ENCODE measurements around the gene SRSF10.
"Not testable (repeated sequence)": the region's sequence is repeated elsewhere in the genome, so short reads cannot be mapped to it uniquely, and the experiment has no call there.

The SRSF10 gene

GRCh38 chr1:23996700-23997229 is 16.6 kb upstream of the SRSF10 start:
- no peak for DNase-seq

DNA sequence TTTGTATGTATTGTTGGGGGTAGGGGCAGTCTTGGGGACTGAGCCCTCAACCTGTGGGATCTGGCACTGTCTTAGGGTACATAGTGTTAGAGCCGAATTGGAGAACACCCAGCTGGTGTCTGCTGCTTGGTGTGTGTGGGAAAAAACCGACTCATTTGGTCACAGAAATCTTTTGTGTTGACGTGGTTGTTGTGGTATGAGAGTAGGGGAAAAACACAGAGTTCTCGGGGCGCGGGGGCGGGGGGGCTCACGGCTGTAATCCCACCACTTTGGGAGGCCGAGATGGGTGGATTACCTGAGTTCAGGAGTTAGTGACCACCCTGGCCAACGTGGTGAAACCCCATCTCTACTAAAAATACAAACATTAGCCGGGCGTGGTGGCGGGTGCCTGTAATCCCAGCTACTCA is 15.3 kb upstream of the SRSF10 start:
- DNase-seq: no peak

GRCh38 chr1:23992011-23992410 is 11.9 kb upstream of the SRSF10 start:
- not testable (repeated sequence) for DNase-seq

GRCh38 chr1:23989263-23989662 is 9.1 kb upstream of the SRSF10 start:
- no peak for DNase-seq

DNA sequence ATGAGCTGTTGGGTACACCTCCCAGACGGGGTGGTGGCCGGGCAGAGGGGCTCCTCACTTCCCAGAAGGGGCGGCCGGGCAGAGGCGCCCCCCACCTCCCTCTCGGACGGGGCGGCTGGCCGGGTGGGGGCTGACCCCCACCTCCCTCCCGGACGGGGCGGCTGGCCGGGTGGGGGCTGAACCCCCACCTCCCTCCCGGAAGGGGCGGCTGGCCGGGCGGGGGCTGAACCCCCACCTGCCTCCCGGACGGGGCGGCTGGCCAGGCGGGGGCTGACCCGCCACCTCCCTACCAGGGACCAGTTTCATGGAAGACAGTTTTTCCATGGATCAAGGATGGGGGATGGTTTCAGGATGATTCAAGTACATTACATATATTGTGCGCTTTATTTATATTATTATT is 6.9 kb upstream of the SRSF10 start:
- not testable (repeated sequence) for DNase-seq

DNA sequence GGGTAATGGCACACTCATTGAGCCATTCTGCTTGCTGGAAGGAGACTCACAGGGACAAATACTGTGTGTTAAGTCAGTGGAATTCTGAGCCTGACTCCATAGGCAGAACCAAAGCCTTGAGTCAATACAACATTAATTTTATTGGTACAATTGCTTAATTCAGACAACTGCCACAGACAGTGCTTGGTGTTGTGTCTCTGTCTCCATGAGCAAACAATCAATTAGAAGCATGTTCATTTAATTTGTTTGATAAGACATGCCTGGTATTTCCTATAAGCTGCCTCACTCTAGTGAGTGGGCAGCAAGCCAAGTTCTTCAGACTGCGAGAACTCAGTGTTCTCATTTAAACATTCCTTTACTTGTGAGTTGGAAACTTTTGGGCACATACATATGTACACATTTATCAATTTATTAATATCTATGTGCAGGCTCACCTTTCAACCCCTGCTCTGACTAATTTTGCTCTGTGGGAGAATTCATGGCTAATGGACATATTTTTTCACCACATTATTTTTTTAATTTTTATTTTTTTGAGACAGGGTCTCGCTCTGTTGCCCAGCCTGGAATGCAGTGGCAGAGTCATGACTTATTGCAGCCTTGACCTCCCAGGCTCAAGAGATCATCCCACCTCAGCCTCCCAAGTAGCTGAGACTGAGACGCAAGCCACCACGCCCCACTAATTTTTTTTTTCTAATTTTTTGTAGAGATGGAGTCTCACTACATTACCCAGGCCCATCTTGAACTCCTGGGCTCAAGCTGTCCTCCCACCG is 4.5 kb upstream of the SRSF10 start:
- peak; percentile 57 for DNase-seq

- DNase-seq: peak; percentile 44
Measured at GRCh38 chr1:23980728-23981070, 572 bp upstream of the SRSF10 start.

DNA sequence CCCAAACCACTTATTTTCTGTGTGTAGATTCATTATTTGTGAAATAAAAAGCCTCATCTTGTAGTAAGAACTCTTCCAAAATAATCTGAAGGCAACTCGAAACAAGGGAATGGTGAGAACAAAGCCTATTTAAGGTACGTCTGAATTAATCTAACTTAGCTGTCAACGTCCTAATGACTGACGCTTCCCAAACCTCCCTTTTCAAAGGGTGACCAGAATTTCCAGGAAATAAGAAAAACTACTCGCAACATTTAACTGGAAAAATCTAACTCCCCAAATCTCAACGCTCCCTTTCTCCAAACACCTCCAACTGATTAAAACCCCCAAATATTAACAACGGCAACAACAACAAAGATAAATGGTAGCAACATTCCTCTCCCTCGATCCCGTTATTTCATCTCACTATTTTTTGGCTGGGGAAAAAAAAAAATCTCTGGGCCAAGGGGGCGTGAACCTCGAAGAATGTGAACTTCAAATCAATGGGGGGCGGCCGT is 693 bp downstream of the SRSF10 start:
- peak; percentile 20 for DNase-seq

DNA sequence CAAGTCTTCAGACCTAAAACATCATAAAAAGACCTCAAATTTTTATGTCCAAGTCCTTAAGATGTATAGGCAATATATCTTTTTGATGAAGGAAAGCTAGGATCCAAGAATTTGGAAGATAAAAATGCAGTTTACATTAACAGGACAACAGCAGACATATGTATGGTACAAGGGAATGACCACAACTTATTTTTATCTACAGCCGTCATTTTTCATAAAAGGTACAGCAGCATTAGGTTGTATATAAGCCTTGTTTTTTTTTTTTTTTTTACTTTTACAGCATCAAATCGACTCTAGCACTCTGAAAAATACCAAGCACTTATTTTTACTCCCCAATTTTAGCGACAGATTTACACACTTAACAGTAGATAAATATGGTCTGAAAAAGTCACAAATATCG is 1.3 kb downstream of the SRSF10 start:
- no peak for DNase-seq

DNA sequence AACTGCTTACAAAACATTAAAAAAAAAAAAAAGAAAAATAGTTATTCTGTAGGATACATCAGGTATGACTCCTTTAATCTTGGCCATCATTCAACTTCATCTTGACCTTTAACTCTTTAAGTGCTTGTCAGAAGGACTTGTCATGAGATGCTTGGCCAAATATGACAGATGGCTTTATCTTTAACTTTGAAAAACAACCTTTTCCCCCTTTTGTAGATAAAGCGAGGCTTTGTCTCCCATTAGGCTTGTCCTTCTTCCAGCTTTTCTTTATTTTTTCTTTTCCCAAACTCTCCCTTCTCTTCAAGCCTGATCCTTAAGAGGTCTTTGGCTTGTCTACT is 2.3 kb downstream of the SRSF10 start:
- no peak for DNase-seq

GRCh38 chr1:23977187-23977853 is 2.8 kb downstream of the SRSF10 start:
- no peak for DNase-seq

DNA sequence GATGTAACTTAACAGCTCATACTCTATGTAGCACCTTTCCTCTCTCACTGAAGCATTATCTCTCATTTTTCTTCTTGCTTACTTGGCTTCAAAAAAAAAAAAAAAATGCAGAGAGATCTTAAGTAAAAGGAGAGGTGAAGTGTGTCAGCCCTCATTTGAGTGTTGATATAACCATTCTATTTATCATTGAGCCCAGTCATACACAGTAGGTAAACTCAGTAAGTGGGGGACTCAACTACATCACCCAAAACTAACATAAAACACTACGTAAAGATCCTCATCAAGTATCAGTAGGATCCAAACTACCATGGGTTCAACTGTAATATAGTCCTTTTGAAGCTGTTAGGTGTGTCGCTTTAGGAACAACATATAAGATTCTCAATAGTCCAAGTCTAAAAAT is 12.3 kb downstream of the SRSF10 start:
- DNase-seq: no peak

- DNase-seq: no peak
Measured at GRCh38 chr1:23966973-23967493, 13.1 kb downstream of the SRSF10 start.

- DNase-seq: no peak
Measured at GRCh38 chr1:23964790-23965740, 15.1 kb downstream of the SRSF10 start.

DNA sequence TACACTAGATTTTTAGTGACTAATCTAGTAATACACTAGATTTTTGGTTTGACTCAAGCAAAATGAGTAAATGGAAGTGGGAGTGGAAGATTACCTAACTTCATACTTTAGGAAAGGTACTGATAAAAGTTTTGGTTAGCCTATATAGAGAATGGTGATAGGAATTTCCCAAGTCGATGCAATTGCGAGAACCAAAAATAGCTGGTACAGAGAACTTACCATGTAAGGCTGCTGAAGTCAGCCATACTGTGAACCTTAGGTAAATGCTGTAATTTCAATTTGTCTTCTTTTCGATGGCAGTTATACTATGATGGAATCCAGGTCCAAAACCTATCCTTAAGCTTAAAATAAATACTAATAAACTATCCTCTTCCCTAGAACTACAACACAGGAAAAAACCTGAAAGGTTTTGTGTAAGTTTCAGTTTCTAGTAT is 15.9 kb downstream of the SRSF10 start:
- peak; percentile 6 for DNase-seq

DNA sequence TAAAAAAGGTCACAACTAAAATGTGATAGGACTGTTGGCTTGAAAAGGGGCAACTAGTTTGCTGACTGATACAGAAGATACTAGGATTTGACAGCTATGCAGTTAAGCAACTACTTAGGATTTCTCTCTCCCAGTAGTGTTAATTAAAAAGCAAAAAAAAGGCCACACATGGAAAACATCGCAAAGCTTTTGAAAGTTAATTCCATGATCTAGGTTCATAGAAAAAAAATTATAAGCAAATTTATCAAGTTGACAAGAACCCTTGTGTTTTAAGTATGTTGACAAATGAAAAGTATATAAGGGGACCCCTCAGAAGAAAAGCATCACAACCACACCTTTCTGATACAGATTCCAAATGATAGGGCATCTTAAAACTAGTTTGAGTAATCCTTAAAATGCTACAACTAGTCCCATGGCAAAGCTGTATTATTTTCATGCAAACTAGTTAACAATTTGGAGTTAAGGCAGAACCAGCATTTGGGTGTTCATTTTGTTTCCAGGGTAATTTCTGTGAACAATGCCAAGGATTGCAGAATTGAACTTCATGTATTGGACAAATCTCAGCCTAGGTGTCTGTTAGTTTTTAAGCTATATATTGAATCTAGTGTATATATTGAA is 16.4 kb downstream of the SRSF10 start:
- DNase-seq: peak; percentile 5

- no peak for DNase-seq
Measured at GRCh38 chr1:23960291-23961020, 19.7 kb downstream of the SRSF10 start.

DNA sequence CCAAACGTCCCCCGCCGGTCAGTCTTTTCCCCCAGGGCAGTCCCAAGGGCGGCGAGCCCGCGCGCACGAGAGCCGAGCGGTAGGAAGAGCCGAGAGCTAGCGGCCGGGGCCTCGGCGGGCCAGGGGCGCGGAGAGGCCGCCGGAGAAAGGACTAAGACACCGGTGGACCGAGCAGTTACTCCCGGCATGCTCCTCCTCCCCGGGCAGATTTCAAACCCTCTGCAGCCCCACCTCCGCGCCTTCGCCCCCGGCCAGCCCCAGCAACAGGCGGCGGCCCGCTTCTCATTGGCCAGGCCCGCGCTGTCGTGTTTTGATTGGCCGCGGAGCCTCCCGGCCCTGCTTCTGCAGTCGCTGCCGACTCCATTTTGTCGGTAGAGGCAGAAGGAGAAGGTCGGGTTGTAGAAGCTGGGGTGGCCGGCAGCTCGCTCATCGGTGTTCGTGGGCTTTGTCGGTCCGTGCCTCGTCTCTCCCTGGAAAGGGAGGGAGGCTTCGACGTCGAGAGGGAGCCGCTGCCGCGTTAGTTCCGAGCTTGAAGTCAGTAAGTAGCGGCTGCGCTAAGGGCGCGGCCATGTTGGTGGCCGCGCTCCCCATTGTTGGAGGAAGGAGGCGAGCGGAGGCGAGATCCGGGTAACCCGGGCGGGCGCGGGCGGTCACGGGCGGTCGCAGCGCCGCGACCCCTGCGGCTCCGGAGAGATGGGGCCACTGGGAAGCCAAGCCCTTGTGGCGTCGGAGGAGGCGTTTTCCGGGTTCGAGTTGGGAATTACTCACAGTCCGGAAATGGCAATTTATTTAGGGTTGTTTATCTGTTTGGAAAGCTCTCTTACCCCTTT is 20.5 kb downstream of the SRSF10 start, which contains the start of gene PNRC2:
TSS of gene PNRC2 (plus strand) at position 368 of the 830 bp plus-strand sequence. CDS start 1,630 bp downstream, outside the sequence.
- DNase-seq: peak; percentile 95

GRCh38 chr1:23958810-23959460 is 21.2 kb downstream of the SRSF10 start:
- peak; percentile 96 for DNase-seq
